ENCODE results near the gene TNFRSF14. TPM values are rescaled to one million over a fixed set of nuclear protein-coding genes. Genes with fewer than 3 reads are reported as not detected.

Gene TNFRSF14
- total and polyA plus RNA-seq, 2 donors (not counting 1 experiment from before 2014, with no cell fraction given) = 239 to 427 TPM

GRCh38 chr1:2514863-2515762, 41.1 kb upstream of the TNFRSF14 start:
- WGBS (ENCODE audit: insufficient coverage) = 96% methylated on average over 42 of the region's 45 CpGs
- Histone ChIP-seq H3K27ac (ENCODE audit: low read length in 2 of 2) (no peak overlapping the region), H3K9me3 (ENCODE audit: control extremely low read depth in 1 of 3, control insufficient read depth in 2 of 3, insufficient read depth in 1 of 3, low read length in 2 of 3) (no peaks in the 10 kb centered on the region), H3K9ac (ENCODE audit: low read length) (no peak overlapping the region), H3K4me3 (ENCODE audit: control extremely low read depth in 1 of 5, extremely low read depth in 1 of 5, insufficient read depth in 1 of 5, low read depth in 2 of 5, low read length in 4 of 5) (no peak overlapping the region), H3K27me3 (replicated peaks in 1 of 4; ENCODE audit: control extremely low read depth in 1 of 4, control insufficient read depth in 3 of 4, insufficient read depth in 4 of 4, low read length in 3 of 4) (no peaks in the 10 kb centered on the region), H3K36me3 (replicated peaks in 1 of 2; ENCODE audit: control extremely low read depth in 1 of 2, control insufficient read depth in 1 of 2, extremely low read depth in 1 of 2, insufficient read depth in 2 of 2, low read length in 1 of 2) (peaks cover 0 to 88% of the 10 kb centered on the region in 2 experiments), H3K4me2 (replicated peaks; ENCODE audit: low read depth, low read length, poor library complexity, severe bottlenecking) (no peak overlapping the region), H4K20me1 (ENCODE audit: control insufficient read depth, insufficient read depth, low read length, poor library complexity, severe bottlenecking) (peaks cover 75% of the 10 kb centered on the region), H3K79me2 (ENCODE audit: control insufficient read depth, insufficient read depth, low read length) (peaks cover 23% of the 10 kb centered on the region), H2AFZ (ENCODE audit: insufficient read depth, low read depth, low read length, poor library complexity, severe bottlenecking) (no peak overlapping the region), H3K4me1 (ENCODE audit: control insufficient read depth in 2 of 2, insufficient read depth in 2 of 2, low read length in 2 of 2) (no peaks in the 10 kb centered on the region)
- Mint-ChIP-seq H3K9me3 (ENCODE audit: insufficient read depth) (no peaks in the 10 kb centered on the region), H3K27ac (no peak overlapping the region), H3K27me3 (no peaks in the 10 kb centered on the region), H3K4me1 (no peaks in the 10 kb centered on the region), H3K4me3 (no peak overlapping the region)
- ChIA-PET POLR2A (no interaction called here), CTCF (interaction anchor here (1.9 kb wide), 1 partner anchor 102 kb away, joined by 3 read pairs; the partner anchor contains the start of gene PEX10)
- intact Hi-C loops (cut with micrococcal nuclease) = no loop called here
- ATAC-seq (ENCODE audit: low read depth) = no peak
- no peak for DNase-seq
- TF ChIP-seq CTCF (IDR thresholded peaks at IDR 0.05) (no peak), EZH2 (IDR thresholded peaks at IDR 0.05; ENCODE audit: borderline replicate concordance, insufficient read depth, low read depth, low read length, poor library complexity, severe bottlenecking) (no peak)

- TF ChIP-seq EZH2 (IDR thresholded peaks at IDR 0.05; ENCODE audit: borderline replicate concordance, insufficient read depth, low read depth, low read length, poor library complexity, severe bottlenecking) (no peak), CTCF (IDR thresholded peaks at IDR 0.05) (no peak)
- ATAC-seq (ENCODE audit: low read depth) = no peak
- Histone ChIP-seq H3K4me2 (replicated peaks; ENCODE audit: low read depth, low read length, poor library complexity, severe bottlenecking) (no peak overlapping the region), H3K4me1 (ENCODE audit: control insufficient read depth in 2 of 2, insufficient read depth in 2 of 2, low read length in 2 of 2) (no peaks in the 10 kb centered on the region), H2AFZ (ENCODE audit: insufficient read depth, low read depth, low read length, poor library complexity, severe bottlenecking) (no peak overlapping the region), H3K27ac (ENCODE audit: low read length in 2 of 2) (no peak overlapping the region), H3K79me2 (ENCODE audit: control insufficient read depth, insufficient read depth, low read length) (peaks cover 26% of the 10 kb centered on the region), H4K20me1 (ENCODE audit: control insufficient read depth, insufficient read depth, low read length, poor library complexity, severe bottlenecking) (peaks cover 79% of the 10 kb centered on the region), H3K27me3 (replicated peaks in 1 of 4; ENCODE audit: control extremely low read depth in 1 of 4, control insufficient read depth in 3 of 4, insufficient read depth in 4 of 4, low read length in 3 of 4) (no peaks in the 10 kb centered on the region), H3K4me3 (ENCODE audit: control extremely low read depth in 1 of 5, extremely low read depth in 1 of 5, insufficient read depth in 1 of 5, low read depth in 2 of 5, low read length in 4 of 5) (no peak overlapping the region), H3K9ac (ENCODE audit: low read length) (no peak overlapping the region), H3K9me3 (ENCODE audit: control extremely low read depth in 1 of 3, control insufficient read depth in 2 of 3, insufficient read depth in 1 of 3, low read length in 2 of 3) (no peaks in the 10 kb centered on the region), H3K36me3 (replicated peaks in 1 of 2; ENCODE audit: control extremely low read depth in 1 of 2, control insufficient read depth in 1 of 2, extremely low read depth in 1 of 2, insufficient read depth in 2 of 2, low read length in 1 of 2) (peaks cover 0 to 86% of the 10 kb centered on the region in 2 experiments)
- ChIA-PET CTCF (no interaction called here), POLR2A (no interaction called here)
- Mint-ChIP-seq H3K9me3 (ENCODE audit: insufficient read depth) (no peaks in the 10 kb centered on the region), H3K4me3 (no peak overlapping the region), H3K4me1 (no peaks in the 10 kb centered on the region), H3K27me3 (no peaks in the 10 kb centered on the region), H3K27ac (no peak overlapping the region)
- 98% methylated on average over 10 of the region's 11 CpGs for WGBS (ENCODE audit: insufficient coverage)
- no peak for DNase-seq
- intact Hi-C loops (cut with micrococcal nuclease) = no loop called here
Observed at GRCh38 chr1:2515763-2516080, 40.4 kb upstream of the TNFRSF14 start.

Measured in B cell (primary cell).